HCT116 (cell line): ENCODE data around the gene TTBK1.

Experiments used
- ELF1 ChIP-seq: IDR thresholded peaks from 2 replicates; pipeline ENCODE4 v1.6.1; 2012; ENCODE audit warnings: low read depth, borderline replicate concordance
- TF ChIP-seq, protein P1 (sequence below): IDR thresholded peaks from 2 replicates; pipeline ENCODE4 v1.6.1; 2012; ENCODE audit warnings: low read depth
- TF ChIP-seq, protein P2 (sequence below), 3 experiments: fragments of 200-600 bp in 1 of 3; sonication (generic) in 1 of 3; IDR thresholded peaks in 2 of 3; conservative IDR thresholded peaks in 1 of 3; 2 replicates each; pipeline ENCODE4 v1.5.1; 2012 to 2017; ENCODE audit warnings: low read depth in 2 of 3, low read length in 2 of 3, antibody characterized with exemption in 1 of 3, borderline replicate concordance in 1 of 3, control low read depth in 1 of 3, mild to moderate bottlenecking in 1 of 3, mixed read lengths in 1 of 3, mixed run types in 1 of 3, moderate library complexity in 1 of 3; ENCODE audit not compliant: insufficient read depth in 1 of 3

DNA sequence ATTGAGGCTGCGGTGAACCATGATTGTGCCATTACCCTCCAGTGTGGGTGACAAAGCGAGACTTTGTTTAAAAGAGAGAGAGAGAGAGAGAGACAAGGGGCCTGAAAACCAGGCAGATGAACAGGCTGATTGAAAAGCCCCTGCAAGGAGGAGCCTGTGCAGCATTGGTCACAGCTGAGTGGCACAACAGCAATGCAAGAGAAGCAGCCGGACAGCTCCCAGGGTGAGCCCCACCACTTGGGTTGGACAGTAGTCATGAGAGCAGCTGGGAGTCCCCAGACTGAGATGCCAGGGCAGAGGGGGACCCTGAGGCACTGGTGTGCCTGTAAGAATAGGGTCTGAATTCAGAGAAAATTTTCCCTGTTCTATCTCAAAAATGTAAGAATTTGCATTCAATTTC is 24.2 kb upstream of the TTBK1 start:
- no peak for TF ChIP-seq ELF1
- TF ChIP-seq, protein P1, sequence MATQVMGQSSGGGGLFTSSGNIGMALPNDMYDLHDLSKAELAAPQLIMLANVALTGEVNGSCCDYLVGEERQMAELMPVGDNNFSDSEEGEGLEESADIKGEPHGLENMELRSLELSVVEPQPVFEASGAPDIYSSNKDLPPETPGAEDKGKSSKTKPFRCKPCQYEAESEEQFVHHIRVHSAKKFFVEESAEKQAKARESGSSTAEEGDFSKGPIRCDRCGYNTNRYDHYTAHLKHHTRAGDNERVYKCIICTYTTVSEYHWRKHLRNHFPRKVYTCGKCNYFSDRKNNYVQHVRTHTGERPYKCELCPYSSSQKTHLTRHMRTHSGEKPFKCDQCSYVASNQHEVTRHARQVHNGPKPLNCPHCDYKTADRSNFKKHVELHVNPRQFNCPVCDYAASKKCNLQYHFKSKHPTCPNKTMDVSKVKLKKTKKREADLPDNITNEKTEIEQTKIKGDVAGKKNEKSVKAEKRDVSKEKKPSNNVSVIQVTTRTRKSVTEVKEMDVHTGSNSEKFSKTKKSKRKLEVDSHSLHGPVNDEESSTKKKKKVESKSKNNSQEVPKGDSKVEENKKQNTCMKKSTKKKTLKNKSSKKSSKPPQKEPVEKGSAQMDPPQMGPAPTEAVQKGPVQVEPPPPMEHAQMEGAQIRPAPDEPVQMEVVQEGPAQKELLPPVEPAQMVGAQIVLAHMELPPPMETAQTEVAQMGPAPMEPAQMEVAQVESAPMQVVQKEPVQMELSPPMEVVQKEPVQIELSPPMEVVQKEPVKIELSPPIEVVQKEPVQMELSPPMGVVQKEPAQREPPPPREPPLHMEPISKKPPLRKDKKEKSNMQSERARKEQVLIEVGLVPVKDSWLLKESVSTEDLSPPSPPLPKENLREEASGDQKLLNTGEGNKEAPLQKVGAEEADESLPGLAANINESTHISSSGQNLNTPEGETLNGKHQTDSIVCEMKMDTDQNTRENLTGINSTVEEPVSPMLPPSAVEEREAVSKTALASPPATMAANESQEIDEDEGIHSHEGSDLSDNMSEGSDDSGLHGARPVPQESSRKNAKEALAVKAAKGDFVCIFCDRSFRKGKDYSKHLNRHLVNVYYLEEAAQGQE: no peak
- TF ChIP-seq, protein P2, sequence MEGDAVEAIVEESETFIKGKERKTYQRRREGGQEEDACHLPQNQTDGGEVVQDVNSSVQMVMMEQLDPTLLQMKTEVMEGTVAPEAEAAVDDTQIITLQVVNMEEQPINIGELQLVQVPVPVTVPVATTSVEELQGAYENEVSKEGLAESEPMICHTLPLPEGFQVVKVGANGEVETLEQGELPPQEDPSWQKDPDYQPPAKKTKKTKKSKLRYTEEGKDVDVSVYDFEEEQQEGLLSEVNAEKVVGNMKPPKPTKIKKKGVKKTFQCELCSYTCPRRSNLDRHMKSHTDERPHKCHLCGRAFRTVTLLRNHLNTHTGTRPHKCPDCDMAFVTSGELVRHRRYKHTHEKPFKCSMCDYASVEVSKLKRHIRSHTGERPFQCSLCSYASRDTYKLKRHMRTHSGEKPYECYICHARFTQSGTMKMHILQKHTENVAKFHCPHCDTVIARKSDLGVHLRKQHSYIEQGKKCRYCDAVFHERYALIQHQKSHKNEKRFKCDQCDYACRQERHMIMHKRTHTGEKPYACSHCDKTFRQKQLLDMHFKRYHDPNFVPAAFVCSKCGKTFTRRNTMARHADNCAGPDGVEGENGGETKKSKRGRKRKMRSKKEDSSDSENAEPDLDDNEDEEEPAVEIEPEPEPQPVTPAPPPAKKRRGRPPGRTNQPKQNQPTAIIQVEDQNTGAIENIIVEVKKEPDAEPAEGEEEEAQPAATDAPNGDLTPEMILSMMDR (IDR thresholded peaks at IDR 0.05 in 2 of 3, conservative IDR thresholded peaks at IDR 0.05 in 1 of 3; ENCODE audit: borderline replicate concordance in 1 of 3, insufficient read depth in 1 of 3, low read depth in 2 of 3, low read length in 2 of 3): no peak
